Suppressor macrophage treated with lipopolysaccharide for 4 hours (primary cell): ENCODE measurements around the gene SATB1.
A peak's percentile ranks its signal among the peaks of the same experiment; 100 is the strongest.
"Not testable (repeated sequence)": the region's sequence is repeated elsewhere in the genome, so short reads cannot be mapped to it uniquely, and the experiment has no call there.

Source experiments
- DNase-seq: peaks from one replicate; pipeline ENCODE4 v3.0.0-alpha.2; 2020

The SATB1 gene

DNA sequence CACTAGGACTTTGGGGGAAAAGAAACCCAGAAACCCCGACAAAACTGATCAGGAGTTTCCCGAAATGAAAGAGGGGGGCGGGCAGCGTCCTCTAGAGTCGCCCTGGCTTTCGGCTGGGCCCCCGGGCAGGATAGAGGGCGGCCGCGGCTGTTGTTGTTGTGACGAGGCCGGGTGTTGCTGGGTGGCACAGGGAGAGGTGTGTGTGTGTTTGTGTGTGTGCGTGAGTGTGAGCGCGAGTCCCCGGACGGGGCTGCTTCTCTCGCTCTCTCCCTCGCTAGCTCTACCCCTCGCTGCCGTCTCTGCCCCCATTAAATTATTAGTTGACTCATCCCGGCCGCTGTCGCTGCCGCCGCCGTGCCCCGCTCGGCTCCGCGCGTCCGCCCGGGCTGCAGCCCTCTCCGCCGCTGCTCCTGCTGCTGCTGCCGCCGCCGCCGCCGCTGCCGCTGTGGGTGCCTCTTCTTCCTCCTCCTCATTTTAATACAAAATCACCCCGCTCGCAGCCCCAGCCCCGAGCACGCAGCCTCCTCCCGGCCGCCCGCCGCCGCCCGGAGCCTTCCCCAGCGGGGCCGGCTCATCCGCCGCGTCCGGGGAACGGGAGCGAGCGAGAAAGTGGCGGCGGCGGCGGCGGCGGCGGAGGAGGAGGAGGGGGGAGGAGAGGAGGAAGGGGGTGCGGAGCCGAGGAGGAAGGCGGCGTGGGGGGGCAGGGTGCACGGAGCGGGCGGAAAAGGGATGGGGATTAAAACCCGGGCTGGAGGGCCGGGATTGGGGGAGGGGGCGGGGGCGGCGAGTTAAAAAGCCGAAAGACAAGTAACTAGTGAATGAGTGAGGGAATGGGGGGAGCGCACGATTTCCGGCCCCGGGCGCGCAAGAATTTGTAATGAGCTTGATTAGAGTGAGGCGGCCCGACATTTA lies at the start of gene SATB1:
TSS of gene SATB1 (minus strand) at position 611 of the 912 bp plus-strand sequence. CDS start 4,372 bp downstream, outside the sequence.
- DNase-seq, result peak; percentile 67

DNA sequence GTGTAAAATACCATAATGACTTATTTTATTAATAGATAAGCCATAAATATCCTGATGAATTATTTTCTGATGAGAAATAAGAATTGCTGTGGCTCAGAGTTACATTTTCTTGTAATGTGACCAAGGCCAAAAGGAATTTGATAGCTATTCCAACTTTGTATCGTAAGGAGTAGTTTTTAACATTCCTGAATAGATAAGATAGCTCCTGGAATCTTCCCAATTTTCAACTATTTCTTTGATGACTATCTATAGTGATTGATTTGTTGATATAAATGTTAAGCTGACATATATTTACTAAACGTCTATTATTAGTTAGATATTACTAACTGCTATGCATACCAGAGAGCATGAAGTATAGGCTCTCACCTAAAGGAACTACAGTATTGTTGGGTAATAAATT lies 49.1 kb upstream of the SATB1 start:
- no peak for DNase-seq

DNA sequence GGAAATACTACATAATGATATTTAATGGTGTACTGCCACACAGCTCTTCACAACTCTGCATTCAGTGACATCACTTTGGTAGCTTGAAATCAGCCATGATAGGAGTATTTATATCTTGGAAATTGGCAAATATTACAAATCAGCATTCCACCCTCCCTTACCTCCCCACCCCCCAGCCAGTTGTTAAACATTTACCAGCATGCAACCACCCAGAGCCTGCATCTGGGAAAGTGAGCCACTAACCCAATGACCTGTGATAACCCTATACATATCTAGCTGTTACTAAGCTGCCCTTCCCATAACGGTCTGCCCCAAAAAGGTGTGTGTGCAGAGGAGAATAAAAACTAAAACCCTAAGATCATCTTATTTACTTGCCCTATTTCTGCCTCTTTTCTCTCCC lies 44.6 kb upstream of the SATB1 start:
- DNase-seq, result no peak

DNA sequence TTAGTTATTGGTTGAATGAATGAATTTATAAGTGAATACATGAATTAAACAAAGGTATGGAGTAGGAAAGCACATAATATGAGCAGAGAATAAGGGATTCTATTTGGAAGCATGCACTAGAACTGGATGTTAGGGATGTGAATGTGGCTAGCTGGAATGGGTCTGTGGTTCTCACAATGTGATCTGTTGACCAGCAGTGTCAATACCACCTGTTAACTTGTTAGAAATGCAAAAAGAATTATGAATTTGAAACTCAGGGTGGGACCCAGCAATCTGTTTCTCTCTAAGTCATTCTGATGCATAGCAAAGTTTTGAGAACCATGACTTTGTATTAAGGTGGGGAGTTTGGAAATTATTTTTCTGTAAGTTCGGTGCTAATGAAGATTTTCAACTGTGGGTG lies 41.0 kb upstream of the SATB1 start:
- no peak for DNase-seq

DNA sequence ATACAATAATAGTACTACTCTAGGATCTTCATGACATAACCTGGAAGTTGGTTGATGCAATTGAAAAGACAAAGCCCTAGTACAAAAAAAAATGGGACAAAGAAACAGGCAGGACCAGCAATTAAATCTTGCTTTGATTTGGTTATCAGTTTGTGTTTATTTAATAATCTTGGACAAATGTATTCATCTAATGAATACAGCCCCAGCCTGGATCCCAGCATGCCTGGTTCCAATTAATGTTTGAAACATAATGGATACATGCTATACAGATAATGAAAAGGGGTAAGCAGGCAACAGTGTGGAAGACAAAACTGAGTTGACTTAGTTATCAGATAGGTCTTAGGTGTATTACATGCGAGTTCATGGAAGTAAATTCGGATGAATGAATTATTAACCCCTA lies 29.6 kb upstream of the SATB1 start:
- DNase-seq, result no peak

DNA sequence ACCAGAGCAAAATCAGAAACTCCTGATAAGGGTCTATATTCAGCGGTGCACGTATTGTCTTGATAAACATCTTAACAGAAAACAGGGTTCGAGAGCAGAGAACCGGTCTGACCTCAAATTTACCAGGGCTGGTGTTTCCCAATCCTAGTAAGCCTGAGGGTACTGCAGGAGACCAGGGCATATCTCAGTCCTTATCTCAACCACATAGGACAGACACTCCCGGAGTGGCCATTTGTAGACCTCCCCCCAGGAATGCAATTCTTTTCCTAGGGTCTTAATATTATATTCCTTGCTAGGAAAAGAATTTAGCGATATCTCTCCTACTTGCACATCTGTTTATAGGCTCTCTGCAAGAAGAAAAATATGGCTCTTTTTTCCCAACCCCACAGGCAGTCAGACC lies 24.5 kb upstream of the SATB1 start:
- not testable (repeated sequence) for DNase-seq

DNA sequence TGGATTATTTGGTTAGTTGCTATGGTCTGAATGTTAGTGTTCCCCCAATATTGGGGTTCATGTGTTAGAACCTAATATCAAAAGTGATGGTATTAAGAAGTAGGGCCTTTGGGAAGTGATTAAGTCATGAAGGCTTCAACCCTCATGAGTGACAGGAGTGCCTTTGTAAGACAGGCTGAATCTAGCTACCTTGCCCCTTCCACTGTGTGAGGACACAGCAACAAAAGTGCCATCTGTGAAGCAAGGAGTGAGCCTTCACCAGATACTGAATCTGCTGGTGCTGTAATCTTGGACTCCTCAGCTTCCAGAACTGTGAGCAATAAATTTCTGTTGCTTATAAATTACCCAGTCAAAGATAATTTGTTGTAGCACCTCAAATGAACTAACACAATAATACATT lies 22.6 kb upstream of the SATB1 start:
- no peak for DNase-seq

DNA sequence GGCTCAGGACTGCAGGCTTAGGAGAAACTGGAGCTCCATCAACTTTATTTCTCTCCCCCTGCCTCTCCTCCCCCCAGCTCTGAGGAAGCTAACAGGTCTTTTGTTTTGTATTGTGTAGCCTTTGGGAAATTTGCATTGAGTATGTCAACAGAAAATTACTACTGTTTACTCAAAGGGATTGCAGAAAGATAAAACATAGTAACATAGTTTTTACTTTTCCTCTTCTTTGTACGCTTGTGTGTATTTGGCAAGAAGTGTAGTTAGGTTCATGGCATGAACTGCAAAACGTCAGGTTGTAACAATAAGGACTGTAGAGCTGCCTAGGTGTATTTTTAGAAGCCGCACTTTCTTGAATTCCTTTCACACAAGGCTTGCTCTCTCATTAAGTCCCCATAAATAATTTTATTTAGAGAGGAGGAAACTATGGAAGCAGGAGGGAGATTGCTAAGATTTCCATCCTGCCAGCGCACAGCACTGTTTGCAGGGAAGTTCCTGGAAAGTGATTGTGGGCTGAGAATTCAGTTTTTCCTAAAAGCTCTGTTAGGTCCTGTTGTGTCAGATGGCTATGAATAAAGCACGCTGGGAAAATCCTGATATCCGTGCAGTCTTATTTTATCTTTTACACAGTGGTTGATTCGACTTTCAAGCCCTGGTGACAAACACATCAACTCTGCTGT lies 21.1 kb upstream of the SATB1 start:
- DNase-seq, result peak; percentile 43

DNA sequence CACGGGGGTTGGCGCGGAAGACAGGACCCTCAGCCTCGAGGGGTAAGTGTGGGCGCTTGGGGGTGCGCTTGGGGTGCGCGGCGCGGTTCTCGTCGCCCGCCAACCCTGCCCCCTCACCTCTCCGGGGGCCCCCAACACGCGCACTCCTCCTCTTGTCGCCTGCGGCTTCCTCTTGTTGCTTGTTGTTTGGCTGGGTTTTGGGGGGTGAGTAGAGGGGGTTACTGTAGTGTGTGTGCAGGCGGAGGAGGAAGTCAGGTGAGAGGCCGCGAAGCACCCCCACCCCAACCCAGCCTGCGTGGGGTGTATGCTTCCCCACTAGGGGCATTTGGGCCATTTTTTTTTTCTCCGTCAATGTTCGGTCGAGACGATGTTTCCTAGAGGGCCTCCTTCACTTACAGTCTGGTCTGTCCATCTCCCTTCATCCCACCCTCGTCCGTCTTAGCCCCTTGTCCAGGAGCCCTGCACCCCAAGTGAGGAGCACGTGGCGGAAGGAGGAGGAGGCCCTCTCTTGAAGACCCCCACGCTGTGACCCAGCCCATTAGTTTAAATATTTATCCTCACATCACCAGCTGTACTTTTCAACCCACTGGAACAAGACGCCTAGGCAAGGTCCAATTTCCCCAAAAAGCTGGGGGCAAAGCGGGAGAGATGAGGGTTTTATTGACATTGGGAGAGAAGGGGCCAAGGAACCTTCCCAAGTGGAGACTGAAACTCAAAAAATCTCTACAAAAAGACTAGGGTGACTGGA lies 20.4 kb upstream of the SATB1 start:
- DNase-seq, result peak; percentile 24

DNA sequence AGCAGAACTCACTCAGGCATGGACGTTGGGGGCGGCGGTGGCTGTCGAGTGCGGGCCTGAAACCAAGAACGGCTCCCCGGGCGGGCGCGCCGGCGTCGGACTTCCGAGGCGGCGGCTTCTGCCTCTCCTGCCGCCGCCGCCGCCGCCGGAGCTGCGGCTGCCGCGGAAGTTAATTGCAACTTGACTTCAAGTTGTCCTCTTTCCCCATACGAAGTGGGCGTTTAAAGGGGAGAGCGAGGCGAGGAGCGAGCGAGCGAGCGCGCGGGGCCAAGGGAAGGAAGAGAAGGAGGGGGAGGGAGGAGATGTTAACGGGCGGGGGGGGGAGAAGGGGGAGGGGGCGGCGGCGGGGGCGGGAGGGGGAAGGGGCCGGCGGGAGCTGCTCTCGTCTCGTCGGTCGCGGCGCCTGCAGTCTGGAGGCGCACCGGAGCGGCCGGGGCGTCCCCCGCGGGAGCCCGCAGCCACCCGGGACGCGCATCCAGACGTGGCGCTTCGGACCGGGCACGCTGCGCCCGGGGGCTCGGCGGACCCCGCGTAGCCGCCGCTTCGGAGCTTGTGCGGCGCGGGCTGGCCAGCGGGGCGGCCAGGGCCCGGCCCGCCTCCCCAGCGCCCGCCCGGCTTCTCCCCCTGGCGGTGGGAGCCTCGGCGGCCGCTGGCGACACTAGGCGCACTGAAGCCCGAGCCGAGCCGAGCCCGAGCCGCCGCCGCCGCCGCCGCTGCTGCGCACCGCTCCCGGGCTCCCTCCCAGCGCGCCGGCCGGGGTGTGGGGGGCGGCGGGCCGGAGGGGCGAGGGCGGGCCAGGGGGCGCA lies 19.7 kb upstream of the SATB1 start:
- peak; percentile 89 for DNase-seq

DNA sequence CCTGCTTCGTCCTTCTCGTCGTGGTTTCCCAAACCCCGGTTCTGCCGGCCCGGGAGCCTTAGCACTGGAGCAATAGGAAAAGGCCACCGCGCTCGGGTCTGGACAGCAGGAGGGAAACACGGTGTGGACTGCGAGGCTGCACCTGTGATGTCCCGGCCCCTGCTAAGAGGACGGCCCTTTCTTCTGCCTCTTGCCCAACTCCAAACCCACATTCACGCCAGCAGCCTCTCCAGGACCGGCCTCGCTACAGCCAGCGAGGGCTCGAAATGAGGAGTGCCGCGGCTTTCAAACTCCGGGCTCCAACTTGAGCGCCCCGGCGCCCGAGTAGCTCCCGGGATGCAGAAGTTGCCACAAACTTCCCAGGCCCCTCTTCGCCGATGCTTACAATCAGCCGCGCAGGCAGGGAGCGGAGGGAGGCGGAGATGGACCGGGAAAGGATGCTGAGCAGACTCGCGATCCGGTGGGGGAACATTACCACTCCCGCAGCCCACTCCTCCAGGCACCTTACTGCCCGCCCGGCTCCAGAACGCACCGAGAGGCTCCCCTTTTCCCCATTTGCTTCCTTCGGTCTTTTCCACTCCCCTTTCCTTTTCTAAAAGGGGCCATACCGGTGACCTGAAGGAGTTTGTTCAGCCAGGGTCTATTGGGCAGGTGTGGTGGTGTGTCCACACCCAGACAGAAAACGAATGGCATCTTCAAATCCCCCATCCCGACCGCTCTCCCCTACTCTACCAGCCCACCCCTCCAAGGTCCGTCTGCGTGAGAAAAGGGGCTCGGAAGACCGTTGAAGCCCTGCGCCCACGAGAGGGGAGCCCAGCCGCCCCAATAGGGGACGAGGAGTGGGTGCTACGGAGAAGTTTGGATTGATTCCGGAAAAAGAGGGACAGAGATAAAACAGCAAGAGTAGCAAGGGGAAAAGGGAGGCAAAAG lies 18.8 kb upstream of the SATB1 start:
- peak; percentile 34 for DNase-seq

DNA sequence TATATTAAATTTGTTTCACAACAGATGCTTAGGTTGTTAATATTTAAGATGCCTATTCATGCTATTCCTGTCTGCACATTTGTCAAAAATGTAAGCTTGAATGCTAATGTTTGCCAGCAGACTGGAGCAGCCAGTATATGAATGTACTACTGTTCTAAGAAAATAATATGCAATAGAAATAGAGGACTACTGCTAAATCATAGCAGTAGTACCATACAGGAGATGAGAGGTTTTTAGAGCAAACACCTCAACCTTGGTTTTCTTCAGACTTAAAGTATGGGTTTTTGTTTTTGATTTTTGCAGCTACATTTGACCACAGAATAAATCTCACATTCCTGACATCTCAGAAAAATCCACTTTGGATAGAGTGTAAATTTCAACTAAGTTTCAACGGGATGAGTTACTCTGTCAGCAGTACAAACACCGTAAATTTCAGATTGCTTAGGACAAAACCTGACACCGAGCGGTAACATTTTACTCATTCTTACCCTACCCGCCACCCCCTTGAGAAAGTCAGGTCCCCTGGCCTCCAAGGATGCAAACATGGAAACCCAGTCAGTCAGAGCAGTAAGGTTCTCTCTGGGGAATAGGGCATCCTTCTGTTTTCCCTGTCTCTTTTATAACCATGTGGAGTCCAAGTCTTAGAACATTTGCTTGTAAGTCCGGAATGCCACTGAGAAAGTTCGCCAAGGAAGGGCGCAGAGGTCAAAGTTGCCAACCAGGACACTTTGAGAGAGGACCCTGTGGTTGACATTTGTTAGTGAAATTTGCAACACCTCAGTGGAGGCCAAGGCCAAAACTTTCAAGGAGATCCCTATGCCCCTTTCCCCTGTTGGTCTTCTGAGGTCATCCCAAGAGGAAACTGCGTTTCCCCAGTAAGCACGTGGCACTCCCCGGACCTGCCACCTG lies 17.9 kb upstream of the SATB1 start:
- DNase-seq, result no peak

DNA sequence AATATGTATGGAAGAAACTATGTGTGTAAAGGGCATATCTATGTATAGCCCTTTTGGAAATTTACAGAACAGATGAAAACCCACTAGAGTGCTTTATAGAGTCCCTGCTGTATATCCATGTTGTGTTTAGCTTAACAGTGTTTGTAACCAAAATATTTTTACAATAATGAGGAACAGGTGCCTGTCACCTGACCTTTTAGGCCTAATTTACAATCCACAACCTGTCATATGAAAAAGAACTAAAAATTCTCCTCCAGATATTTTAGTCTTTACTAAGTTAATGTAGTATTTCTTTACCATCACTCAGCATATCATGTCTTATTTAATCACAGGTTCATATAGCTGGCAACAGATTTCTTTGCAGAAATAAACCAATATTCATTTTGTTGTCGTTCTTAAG lies 16.4 kb upstream of the SATB1 start:
- no peak for DNase-seq

DNA sequence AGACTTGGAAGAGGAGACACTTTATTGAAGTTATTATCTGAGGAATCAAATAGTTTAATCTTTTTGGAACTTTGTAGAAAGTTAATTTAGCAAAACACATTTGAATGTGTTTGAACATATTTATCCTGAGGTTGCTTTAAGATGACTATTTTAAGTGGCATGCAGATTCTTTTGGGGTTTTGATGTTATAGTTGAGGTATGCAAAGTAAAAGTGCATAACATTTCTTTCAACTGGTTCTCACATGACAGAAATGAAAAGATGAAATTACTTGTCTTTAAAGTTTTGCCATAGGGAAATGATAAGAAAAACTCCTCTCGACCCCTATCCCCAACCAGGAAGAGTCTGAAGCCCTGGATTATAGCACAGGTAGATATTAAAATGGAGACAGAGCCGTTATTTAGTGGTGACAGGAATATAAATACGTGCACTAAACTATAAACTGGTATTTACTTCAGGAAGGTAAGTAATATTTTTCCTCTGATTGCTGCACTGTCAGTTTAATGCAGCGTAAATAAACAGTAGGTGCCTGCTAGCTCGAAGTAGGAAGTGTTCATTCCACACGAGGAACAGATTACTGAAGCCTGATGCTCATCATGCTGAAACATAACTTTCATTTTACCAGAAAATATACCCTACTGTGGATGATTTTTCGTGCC lies 15.1 kb upstream of the SATB1 start:
- peak; percentile 42 for DNase-seq

DNA sequence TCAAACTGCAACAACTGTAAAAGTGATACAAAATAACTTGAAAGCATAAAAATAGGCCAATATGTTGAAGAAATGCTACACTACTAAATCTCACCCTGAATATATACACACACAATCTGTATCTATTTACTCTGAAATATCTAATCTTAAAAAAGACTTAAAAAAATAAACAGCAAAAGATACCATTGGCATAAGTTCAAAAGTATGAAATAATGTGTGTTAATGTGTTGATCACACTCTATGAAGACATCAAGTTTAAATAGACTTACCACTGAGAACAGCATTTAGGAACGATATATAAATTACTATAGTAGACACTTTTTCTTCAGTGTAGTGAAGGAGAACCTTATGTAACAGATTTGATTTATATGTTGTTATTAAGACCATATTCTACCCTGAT lies 14.1 kb upstream of the SATB1 start:
- DNase-seq, result no peak

DNA sequence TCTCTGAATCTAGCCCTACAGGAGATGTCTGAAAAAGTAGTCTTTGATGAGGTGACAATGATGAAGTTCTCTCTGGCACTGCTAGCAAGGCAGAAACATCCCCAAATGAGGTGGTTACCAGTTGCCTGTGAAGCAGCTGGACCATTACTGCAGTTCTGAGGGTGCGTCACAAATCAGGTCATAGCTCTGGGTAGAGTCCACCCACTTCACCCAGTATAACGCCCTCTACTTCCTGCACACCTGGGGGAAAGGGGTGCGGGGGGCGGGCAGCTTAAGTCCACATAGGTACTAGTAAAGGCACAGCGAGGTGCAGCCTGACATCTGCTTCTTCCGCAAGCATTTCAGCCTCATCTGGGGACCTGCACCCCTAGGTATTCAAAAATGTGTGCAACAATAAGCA lies 13.4 kb upstream of the SATB1 start:
- no peak for DNase-seq

DNA sequence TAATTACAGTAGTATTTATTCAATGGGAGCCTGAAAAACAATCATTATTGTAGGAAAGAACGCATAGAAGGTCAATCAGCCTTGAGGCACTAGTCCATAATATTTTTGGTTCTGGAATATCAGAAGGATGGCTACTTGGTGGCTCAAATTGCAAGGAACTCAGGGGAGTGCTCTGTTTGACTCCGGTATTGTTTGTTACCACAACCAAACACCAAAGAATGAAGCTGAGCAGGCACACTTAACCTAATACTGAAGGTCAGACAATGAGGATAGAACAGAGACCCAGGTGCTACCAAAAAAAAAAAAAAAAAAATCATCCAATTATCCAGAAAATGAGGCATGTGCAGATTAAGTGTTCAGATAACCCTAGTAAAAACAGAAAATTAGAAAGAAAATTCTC lies 11.1 kb upstream of the SATB1 start:
- DNase-seq, result no peak

DNA sequence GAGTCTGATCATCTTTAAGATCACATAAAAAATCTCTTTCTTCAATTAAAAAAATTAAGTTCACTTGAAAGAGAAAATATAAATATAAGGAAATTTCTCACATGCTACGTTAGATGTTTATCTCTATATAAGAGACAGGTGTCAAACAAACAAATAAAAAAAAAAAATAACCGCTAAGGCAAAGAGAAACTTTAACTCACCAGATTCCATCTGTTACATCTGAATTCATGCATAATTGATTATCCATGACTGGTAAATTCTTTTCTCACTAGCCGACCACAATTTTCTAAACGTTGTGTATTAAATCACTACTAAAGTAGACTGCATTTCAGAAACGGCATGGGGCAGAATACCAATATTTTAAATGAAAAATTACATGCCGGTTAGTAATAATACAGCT lies 9.6 kb upstream of the SATB1 start:
- no peak for DNase-seq

DNA sequence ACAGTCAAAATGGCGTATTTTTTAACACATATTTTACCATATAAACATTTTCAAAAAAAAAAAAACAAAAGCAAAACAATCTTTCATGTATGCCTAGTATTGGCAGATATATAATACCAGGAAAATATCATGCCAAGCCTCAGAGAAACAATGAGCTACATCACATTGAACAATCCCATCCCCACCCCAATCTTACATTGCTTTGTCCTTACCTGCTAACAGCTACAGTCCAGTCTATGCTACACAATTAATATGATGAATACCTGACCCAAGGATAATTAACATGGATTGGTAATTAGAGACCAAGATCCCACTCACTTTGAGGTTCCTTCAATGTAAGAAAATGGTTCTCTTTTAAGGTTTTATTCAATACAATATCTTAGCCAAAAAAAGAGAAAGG lies 7.6 kb upstream of the SATB1 start:
- no peak for DNase-seq

DNA sequence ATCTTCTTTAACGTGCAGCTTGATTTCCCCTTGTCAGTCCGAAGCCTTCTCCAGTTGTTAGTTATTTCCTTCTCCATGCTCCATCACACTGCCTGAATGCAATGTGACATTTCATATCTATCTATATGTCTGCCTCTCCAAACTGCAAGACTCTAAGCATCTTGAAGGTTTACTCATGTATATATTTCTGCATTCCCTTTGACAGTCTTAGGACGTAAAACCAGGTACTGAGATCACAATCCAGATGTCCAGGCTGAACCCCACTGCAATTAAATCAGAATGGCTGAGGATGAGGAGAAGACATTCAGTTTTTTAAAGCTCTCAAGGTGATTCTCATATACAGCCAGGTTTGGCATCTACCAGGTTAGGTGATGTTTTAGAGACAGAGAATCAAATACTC lies 6.1 kb upstream of the SATB1 start:
- DNase-seq, result no peak
